GM12878 (cell line): ENCODE results near the gene NID1. TPM values are rescaled to one million over a fixed set of nuclear protein-coding genes. Genes with fewer than 3 reads are reported as not detected.

Experiments used
- BCL3 ChIP-seq: IDR thresholded peaks from 2 replicates; pipeline ENCODE4 v1.6.1; 2011; ENCODE audit warnings: borderline replicate concordance, low read depth, mild to moderate bottlenecking, moderate library complexity, low read length; ENCODE audit not compliant: insufficient read depth, poor library complexity, severe bottlenecking
- ESRRA ChIP-seq: IDR thresholded peaks from 2 replicates; pipeline ENCODE4 v1.6.1; 2012; ENCODE audit warnings: mild to moderate bottlenecking, low read length, improper control_type of control experiment
- JUND ChIP-seq: IDR thresholded peaks from 2 replicates; pipeline ENCODE4 v1.6.1; 2012; ENCODE audit warnings: low read depth, mild to moderate bottlenecking, low read length, improper control_type of control experiment, moderate library complexity
- PAX5 ChIP-seq: IDR thresholded peaks from 2 replicates; pipeline ENCODE4 v1.6.1; 2011; ENCODE audit warnings: low read depth, low read length, borderline replicate concordance
- PRDM15 ChIP-seq: fragments of 450-650 bp; formaldehyde crosslinking; IDR thresholded peaks from 2 replicates; pipeline ENCODE4 v1.4.0; 2020; ENCODE audit warnings: mild to moderate bottlenecking, moderate library complexity
- RCOR1 ChIP-seq: conservative IDR thresholded peaks from 2 replicates; pipeline ENCODE4 v1.6.1; 2012; ENCODE audit warnings: low read depth, low read length, improper control_type of control experiment
- SUPT20H ChIP-seq: IDR thresholded peaks from 2 replicates; pipeline ENCODE4 v1.6.1; 2011; ENCODE audit warnings: low read depth, mild to moderate bottlenecking, low read length, moderate library complexity, borderline replicate concordance; ENCODE audit not compliant: control insufficient read depth
- polyA plus RNA-seq, 11 experiments: library from polyadenylated mRNA; depleted of rRNA in 4 of 11; unstranded in 6 of 11; stranded (reverse) in 5 of 11; fragments of >200 nt; fragmentation: Nextera tagmentation in 4 of 11; fragmentation: Illumina TruSeq in 1 of 11; extraction: Ambion mirVana in 4 of 11; extraction: Trizol in 1 of 11; gene quantifications; 1 replicate in 1 of 11; 2 replicates in 10 of 11; pipeline versions ENCODE4 v1.2.1 to v1.2.3, GENCODE V29; 2011 to 2016; ENCODE audit warnings: inconsistent platforms in 2 of 11, missing spikeins in 2 of 11, low read depth in 1 of 11
- total RNA-seq, 4 experiments: library from RNA; depleted of rRNA in 3 of 4; stranded (reverse); fragments of >200 nt in 3 of 4; fragmentation: Illumina TruSeq in 1 of 4; extraction: Trizol in 1 of 4; gene quantifications; 2 replicates each; pipeline versions ENCODE4 v1.2.1 to v1.2.3, GENCODE V29; 2013 to 2021
- TF ChIP-seq, protein P1 (sequence below): fragments of 450-650 bp; IDR thresholded peaks from 2 replicates; pipeline ENCODE4 v1.6.1; 2014; ENCODE audit warnings: mild to moderate bottlenecking

The NID1 gene
- total and polyA plus RNA-seq, 10 of the 15 experiments (the other 5 are each of a cell fraction or from before 2014, with no cell fraction given): 4.2 to 25.7 (median 11.3) TPM

DNA sequence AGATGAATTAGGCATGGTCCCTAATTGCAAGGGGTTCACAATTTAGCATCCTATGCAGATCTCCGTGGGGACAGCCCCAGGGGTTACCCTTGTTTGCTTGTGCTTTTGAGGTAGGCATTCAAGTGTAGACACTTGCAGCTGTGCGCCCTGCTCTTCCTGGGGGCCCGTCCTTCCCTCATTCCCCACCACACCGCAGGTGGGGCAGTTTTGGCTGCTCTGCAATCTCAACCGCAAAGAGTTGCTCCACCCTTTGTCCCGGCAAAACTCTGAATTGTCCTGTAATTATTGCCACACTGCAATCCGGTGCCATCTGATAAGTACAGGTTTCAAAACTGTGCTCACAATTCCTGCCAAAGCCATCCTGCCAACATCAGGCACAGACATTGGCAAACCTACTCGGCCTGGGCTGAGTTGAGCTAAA is 132.8 kb downstream of the NID1 start (continued):
- TF ChIP-seq BCL3 (no peak), ESRRA (no peak), PRDM15 (CRISPR knock-in tag) (no peak), RCOR1 (no peak), SUPT20H (no peak), JUND (no peak), PAX5 (no peak)
- TF ChIP-seq, protein P1, sequence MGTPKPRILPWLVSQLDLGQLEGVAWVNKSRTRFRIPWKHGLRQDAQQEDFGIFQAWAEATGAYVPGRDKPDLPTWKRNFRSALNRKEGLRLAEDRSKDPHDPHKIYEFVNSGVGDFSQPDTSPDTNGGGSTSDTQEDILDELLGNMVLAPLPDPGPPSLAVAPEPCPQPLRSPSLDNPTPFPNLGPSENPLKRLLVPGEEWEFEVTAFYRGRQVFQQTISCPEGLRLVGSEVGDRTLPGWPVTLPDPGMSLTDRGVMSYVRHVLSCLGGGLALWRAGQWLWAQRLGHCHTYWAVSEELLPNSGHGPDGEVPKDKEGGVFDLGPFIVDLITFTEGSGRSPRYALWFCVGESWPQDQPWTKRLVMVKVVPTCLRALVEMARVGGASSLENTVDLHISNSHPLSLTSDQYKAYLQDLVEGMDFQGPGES: no peak
